Peyer's patch (tissue), 4 donors: Measurements from ENCODE around the gene MYO5C. TPM values are rescaled to one million over a fixed set of nuclear protein-coding genes. Genes with fewer than 3 reads are reported as not detected.

Source experiments
- DNase-seq, 3 donors: peaks; one replicate each; pipeline ENCODE4 v3.0.0-alpha.2; 2017 to 2019
- H3K27ac ChIP-seq, 4 donors: fragments of 200-600 bp; sonication (generic); one replicate each; pipeline ENCODE4 v1.5.1; 2016 to 2019
- H3K27me3 ChIP-seq, 2 donors: fragments of 200-600 bp; sonication (generic); one replicate each; pipeline ENCODE4 v1.5.1; 2019
- H3K36me3 ChIP-seq, 3 donors: fragments of 200-600 bp; sonication (generic); one replicate each; pipeline ENCODE4 v1.5.1; 2016 to 2019
- H3K4me1 ChIP-seq, 4 donors: fragments of 200-600 bp; sonication (generic); one replicate each; pipeline ENCODE4 v1.5.1; 2016 to 2019
- H3K4me3 ChIP-seq, 4 donors: fragments of 200-600 bp; sonication (generic); 1 replicate in 3 of 4; 2 replicates in 1 of 4; pipeline ENCODE4 v1.5.1; 2016 to 2019; ENCODE audit warnings: mild to moderate bottlenecking in 1 of 4
- H3K9me3 ChIP-seq, 4 donors: fragments of 200-600 bp; sonication (generic); one replicate each; pipeline ENCODE4 v1.5.1; 2016 to 2019; ENCODE audit warnings: mild to moderate bottlenecking in 1 of 4
- POLR2A ChIP-seq, 2 donors: fragments of 450-650 bp; IDR thresholded peaks; one replicate each; pipeline ENCODE4 v1.5.1; 2017; ENCODE audit warnings: antibody characterized with exemption in 2 of 2, mild to moderate bottlenecking in 2 of 2, moderate library complexity in 2 of 2
- total RNA-seq, 4 donors: library from RNA; depleted of rRNA; stranded (reverse); fragments of >200 nt; gene quantifications; one replicate each; pipeline ENCODE4 v1.1.0, GENCODE V29; 2016
- TF ChIP-seq, protein P1 (sequence below), 6 experiments: fragments of 450-650 bp in 4 of 6; fragments of 200-600 bp in 2 of 6; sonication (generic) in 1 of 6; IDR thresholded peaks; one replicate each; pipeline ENCODE4 v1.5.1; 2017 to 2019; ENCODE audit warnings: antibody characterized with exemption in 6 of 6, mild to moderate bottlenecking in 3 of 6, moderate library complexity in 1 of 6

The MYO5C gene
- total RNA-seq, 4 donors from 2014 or later = 29.1 to 60.2 (median 45.4) TPM

DNA sequence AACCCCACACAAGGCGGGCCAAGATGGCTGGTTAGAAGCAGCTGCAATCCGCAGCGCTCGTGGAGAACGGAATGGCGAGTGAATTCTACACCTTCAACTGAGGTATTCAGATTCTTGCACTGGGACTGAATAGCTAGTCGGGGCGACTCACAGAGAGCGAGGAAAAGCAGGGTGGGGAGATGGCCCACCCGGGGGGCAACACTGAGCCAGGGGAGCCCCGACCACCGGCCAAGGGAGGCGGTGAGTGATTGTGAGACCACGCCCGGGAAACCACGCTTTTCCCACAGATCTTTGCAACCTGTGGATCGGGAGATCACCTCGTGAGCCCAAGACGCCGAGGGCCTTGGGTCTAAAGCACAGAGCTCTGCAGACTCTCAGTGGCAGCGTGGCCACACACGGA is 132.7 kb downstream of the MYO5C start:
- no peaks in the 10 kb centered on the region for H3K36me3 ChIP-seq
- no peaks in the 10 kb centered on the region for H3K4me1 ChIP-seq
- DNase-seq = no peak
- H3K9me3 ChIP-seq = no peaks in the 10 kb centered on the region
- no peak overlapping the region for H3K4me3 ChIP-seq
- no peak overlapping the region for H3K27ac ChIP-seq
- TF ChIP-seq, protein P1, sequence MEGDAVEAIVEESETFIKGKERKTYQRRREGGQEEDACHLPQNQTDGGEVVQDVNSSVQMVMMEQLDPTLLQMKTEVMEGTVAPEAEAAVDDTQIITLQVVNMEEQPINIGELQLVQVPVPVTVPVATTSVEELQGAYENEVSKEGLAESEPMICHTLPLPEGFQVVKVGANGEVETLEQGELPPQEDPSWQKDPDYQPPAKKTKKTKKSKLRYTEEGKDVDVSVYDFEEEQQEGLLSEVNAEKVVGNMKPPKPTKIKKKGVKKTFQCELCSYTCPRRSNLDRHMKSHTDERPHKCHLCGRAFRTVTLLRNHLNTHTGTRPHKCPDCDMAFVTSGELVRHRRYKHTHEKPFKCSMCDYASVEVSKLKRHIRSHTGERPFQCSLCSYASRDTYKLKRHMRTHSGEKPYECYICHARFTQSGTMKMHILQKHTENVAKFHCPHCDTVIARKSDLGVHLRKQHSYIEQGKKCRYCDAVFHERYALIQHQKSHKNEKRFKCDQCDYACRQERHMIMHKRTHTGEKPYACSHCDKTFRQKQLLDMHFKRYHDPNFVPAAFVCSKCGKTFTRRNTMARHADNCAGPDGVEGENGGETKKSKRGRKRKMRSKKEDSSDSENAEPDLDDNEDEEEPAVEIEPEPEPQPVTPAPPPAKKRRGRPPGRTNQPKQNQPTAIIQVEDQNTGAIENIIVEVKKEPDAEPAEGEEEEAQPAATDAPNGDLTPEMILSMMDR (IDR thresholded peaks at IDR 0.05) = no peak
- TF ChIP-seq POLR2A (IDR thresholded peaks at IDR 0.05) = no peak
- H3K27me3 ChIP-seq = no peaks in the 10 kb centered on the region

DNA sequence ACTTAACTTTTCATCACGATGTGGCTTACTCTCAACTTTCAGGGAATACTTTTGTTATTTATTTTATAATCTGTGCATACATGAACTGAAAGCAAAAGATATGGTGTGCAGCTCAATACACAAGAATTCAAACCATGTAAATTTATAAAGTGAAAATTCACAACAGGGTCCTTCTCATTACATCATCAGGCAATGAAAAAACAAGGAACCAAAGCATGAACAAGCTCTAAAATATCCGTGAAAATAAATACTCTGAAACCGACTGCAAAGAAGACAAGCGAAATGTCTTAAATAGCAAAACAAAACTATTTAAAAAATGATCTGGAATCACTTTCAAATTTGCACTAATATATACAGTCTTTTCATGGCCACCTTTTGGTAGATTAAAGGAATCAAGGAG is 133.3 kb downstream of the MYO5C start:
- no peaks in the 10 kb centered on the region for H3K9me3 ChIP-seq
- DNase-seq = no peak
- no peaks in the 10 kb centered on the region for H3K4me1 ChIP-seq
- no peak overlapping the region for H3K27ac ChIP-seq
- no peaks in the 10 kb centered on the region for H3K36me3 ChIP-seq
- no peak overlapping the region for H3K4me3 ChIP-seq
- TF ChIP-seq, protein P1 (IDR thresholded peaks at IDR 0.05) = no peak
- no peak for TF ChIP-seq POLR2A (IDR thresholded peaks at IDR 0.05)
- no peaks in the 10 kb centered on the region for H3K27me3 ChIP-seq

DNA sequence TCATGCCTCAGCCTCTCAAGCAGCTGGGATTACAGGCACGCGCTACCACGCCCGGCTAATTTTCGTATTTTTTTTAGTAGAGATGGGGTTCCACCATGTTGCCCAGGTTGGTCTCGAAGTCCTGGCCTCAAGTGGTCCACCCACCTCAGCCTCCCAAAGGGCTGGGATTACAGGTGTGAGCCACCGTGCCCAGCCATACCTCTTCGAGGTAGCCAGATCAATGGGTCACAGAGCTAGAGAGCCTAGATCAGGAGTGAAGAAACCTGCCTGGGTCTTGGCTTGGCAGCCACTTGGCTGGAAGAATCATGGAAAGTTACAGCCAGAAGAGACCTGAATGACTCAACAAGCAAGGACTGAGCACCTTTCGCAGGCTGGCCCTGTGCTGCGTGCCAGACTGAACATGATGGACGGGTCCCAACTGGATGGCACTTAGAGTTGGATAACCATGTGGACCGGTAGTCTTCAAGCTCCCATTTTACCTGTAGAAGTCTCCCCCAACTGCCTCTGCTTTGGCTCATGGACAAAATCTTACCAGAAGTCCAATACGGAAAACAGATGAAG is 134.1 kb downstream of the MYO5C start:
- TF ChIP-seq, protein P1 (IDR thresholded peaks at IDR 0.05) = no peak
- no peak for TF ChIP-seq POLR2A (IDR thresholded peaks at IDR 0.05)
- no peaks in the 10 kb centered on the region for H3K4me1 ChIP-seq
- DNase-seq = peak in 1 of 3 donors; percentile 28
- no peak overlapping the region for H3K4me3 ChIP-seq
- no peaks in the 10 kb centered on the region for H3K9me3 ChIP-seq
- H3K36me3 ChIP-seq = no peaks in the 10 kb centered on the region
- H3K27ac ChIP-seq = no peak overlapping the region
- no peaks in the 10 kb centered on the region for H3K27me3 ChIP-seq

DNA sequence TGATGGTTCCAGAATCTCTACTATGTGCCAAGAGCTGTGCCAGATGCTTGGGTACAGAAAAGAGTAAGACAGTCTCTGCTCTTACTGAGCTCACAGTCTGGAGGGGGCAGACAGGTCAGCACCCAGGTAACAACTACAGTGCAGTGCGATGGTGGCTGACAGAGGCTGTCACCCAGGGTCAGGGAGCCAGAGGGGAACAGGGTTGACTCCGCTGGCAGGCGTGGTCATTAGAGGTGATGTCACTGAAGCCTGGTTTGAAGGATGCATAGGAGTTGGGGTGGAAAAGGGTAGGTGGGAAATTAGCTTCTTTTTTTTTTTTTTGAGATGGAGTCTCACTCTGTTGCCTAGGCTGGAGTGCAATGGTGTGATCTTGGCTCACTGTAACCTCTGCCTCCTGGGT is 136.0 kb downstream of the MYO5C start:
- H3K27ac ChIP-seq = no peak overlapping the region
- no peak for DNase-seq
- TF ChIP-seq, protein P1 (IDR thresholded peaks at IDR 0.05) = no peak
- no peak for TF ChIP-seq POLR2A (IDR thresholded peaks at IDR 0.05)
- H3K9me3 ChIP-seq = no peaks in the 10 kb centered on the region
- no peaks in the 10 kb centered on the region for H3K4me1 ChIP-seq
- no peak overlapping the region for H3K4me3 ChIP-seq
- no peaks in the 10 kb centered on the region for H3K36me3 ChIP-seq
- no peaks in the 10 kb centered on the region for H3K27me3 ChIP-seq

DNA sequence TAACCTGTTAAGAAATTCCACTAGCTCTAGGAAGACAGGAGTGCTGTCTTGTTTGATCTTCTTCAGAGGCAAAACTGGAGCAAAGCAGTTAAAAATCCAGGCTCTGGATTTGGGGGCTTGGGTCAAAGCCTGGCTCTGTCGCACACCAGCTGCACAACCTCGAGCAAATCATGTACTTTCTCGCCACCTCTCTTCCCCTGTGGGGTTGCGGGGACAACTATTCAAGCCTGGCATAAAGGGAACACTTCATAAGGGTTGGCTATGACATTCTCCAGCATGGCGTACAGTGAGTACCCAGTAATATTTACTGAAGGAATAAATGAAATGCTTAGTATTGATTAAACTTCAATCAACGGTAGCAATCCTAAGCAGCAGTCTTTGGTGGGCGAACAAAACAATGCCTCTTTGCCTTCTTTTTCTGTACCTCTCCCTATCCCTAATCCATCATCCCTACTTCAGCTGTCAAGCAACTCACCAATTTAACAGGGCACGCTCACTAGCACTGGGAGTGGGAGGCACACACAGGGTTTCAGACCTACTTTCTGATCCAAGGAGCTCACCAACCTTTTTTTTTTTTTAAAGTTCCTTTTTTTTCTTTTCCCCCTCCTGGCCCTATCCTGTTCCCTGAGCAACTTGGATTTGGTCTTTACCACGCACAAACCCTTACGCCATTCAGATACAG is 137.4 kb downstream of the MYO5C start:
- no peaks in the 10 kb centered on the region for H3K9me3 ChIP-seq
- H3K4me3 ChIP-seq = no peak overlapping the region
- TF ChIP-seq, protein P1 (IDR thresholded peaks at IDR 0.05) = no peak
- TF ChIP-seq POLR2A (IDR thresholded peaks at IDR 0.05) = no peak

More for the DNA sequence above, 137.4 kb downstream of the MYO5C start:
- DNase-seq = no peak
- Histone ChIP-seq H3K4me1 (no peaks in the 10 kb centered on the region), H3K27ac (no peak overlapping the region), H3K36me3 (no peaks in the 10 kb centered on the region), H3K27me3 (no peaks in the 10 kb centered on the region)
